Inferior parietal cortex (tissue), 1 donor: ENCODE measurements around the gene SNED1.
"Not testable (repeated sequence)": the region's sequence is repeated elsewhere in the genome, so short reads cannot be mapped to it uniquely, and the experiment has no call there.

Experiments
- DNase-seq: peaks from one replicate; pipeline ENCODE4 v3.0.0-alpha.2; 2016; ENCODE audit errors: extremely low spot score

SNED1 gene

DNA sequence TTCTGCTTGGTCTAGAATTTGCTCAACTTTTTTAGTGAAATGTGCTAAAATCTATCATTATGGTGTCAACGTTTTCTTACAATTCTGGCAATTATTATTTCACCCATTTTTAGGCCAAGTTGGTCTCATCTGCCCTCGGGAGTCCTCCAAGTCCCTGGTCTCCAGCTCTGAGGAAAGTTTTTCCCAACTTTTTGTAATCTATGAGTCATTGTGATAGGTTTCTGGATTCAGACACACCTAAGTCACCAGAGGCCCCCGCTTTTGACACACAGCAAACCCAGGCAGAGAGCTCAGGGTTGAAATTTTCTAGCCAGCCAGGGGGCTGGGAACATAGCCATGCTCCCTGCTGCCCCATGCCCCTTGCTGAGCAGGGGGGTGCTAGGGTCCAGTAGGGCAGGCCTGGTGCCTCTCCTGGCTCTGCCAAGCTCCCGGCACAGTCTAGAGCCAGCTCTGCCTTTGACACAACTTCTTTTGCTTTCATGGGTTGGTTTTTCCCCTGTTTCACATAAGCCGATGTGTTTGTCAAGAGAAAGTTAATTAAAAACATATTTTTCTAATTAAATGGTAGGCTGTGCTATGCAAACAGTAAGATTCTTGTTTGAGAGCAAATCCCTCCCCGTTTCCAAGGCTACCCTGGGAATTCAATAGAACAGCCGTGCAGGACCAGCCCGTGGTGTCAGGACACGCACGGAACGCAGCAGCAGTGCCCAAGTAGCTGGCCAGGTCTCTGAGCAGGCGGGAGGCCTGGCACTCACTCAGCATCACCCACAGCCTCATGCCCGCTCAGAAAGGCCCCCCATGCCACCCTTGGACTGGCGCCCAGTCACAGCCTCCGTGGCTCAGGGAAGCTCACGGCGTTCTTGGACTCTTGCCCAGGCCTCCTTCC is 25.5 kb upstream of the SNED1 start:
- no peak for DNase-seq

GRCh38 chr2:240974771-240975572 is 23.4 kb upstream of the SNED1 start:
- no peak for DNase-seq

DNA sequence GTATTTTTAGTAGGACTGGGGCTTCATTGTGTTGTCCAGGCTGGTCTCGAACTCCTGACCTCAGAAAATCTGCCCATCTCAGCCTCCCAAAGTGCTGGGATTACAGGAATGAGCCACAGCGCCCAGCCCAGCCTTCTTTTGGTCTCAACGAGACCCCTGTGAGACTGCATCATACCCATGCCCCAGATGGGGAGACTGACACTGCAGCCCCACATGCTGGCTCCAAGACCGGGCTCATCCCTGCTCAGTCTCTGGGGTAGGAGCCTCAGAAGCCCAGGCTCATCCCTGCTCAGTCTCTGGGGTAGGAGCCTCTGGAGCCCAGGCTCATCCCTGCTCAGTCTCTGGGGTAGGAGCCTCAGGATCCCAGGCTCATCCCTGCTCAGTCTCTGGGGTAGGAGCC is 22.5 kb upstream of the SNED1 start:
- DNase-seq, result not testable (repeated sequence)

GRCh38 chr2:240981280-240981679 is 17.1 kb upstream of the SNED1 start:
- DNase-seq, result no peak

- no peak for DNase-seq
These were observed 16.3 kb upstream of the SNED1 start for GRCh38 chr2:240981871-240982800.

DNA sequence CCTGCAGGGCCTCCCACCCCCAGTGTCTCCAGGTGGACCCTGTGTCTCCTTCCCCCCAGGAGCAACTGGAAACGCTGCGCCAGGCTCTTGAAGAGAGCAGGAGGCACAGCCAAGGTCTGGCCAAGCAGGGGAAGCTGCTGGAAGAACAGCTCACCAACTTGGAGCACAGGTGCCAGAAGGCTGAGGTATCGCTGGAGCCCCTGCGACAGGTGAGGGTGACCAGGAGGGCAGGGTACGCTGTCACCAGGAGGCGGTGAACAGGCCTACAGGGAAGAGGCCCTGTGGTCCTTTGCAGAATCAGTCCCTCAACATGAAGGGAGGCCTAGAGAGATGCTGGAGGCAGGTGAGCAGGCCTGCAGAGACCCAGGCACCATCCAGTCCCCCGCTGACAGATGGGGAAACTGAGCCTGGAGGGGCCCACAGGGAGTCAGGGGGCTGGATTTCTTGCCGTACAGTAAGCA is 15.6 kb upstream of the SNED1 start:
- DNase-seq, result no peak

DNA sequence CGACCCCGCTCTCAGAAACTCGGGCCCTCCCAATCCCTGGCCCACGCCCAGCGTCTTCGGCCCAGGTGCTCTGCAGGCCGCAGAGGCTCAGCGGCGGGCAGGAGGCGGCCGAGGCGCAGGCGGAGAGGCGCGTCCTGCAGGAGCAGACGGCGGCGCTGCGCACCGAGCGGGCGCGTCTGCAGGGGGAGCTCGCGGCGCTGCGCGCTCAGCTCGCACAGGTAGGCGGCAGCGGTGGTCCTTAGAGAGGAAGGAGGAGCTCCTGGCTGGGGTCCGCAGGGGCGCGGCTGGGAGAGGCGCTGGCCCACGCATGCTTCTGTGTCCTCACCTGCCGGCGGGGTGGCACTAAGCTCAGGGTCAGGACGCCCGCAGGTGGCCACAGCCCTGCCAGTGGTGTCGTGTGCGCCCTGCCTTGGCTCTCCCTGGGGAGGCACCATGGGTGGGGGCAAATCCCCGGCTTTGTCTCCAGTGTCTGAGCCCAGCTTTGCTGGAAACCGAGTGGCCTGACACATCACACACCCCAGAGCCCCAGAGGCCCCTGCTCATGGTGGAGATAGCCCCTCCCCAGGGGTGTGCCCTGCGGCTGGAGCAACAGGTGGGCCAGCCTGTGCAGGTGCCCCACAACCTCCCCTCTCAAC is 14.9 kb upstream of the SNED1 start:
- DNase-seq, result no peak

DNA sequence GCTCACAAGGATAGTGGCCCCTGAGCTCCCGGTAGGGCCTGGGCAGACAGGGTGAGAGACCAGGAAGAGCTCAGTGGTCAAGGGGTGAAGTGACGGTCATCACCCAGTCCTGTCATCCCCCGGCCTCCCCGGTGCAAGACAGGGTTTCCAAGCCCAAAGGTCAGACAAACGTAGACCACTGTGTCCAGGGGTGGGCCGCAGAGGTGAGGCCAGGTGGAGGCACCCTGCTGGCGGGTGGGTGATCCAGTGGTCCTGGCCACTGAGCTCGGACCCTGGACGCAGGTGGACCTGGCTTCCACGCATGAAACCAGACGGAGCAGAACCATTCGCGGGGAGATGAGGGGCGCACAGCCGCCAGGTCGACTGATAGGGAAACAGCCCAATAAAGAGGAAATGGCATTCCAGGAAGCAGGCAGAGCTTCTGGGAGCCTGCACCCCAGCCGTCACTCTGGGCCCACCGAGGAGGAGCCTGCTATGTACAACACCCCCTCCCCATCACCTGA is 14.4 kb upstream of the SNED1 start:
- DNase-seq, result no peak

DNA sequence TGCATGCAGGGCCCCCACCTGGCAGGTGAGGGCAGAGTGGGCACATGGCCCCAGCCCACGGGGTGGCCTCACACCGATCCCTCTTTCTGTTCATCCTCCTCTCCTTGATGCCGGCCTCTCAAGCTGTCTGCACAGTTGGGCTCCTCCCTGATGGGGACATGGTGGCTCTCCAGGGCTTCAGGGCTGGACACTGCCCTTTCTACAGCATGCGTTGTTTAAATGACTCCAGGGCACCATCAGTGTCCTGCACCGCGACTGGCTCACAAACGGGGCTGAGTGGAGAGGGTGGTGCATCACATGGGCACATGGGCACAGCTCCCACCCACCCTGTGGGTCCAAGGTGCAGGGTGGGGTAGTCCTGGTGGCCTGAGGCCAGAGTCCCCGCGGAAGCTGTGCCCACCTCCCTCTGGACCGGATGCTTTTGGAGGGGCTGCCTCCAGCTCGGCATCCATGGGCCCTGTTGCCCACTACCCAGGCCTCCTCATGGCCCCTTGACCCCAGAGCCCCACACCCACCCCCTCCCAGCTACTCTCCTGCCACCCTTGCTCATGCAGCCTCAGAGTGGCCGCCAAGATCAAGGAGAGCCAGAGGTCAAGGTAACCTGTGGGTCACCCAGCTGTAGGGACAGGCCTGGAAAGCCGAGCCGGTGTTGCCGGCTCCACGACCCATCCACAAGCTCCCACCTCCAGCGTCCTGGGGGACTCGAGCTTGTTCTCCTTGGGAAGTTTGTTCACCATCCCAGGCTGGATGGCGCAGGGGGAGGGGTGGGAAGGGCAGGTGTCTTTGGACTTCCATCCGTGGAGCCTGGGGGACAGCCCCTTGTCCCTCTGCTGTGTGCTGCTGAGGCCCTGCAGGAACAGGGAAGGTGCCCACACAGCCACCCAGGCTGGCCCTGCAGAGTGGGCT is 12.3 kb upstream of the SNED1 start:
- DNase-seq, result no peak

- DNase-seq, result no peak
These were observed 11.5 kb upstream of the SNED1 start for GRCh38 chr2:240986787-240987411.

- DNase-seq, result no peak
These were observed 10.8 kb upstream of the SNED1 start for GRCh38 chr2:240987588-240987987.

DNA sequence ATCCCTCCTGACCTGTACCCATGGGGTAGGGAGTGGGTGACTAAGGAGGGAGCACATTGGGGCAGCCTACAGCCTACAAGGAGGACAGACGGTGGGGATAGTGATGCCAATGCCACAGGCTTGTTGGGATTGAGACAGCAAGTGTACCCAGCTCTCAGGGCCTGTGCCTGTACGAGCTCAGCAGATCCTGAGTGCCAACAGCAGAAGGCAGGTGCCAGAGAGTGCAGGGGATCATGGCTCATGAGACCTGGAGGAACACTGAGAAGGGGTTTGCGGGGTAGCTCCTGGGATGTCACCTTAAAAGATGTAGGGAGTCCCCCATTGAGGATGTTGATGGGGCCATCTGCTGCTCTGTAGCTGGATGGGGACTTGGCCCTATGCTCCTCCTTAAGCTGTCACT is 10.3 kb upstream of the SNED1 start:
- no peak for DNase-seq

DNA sequence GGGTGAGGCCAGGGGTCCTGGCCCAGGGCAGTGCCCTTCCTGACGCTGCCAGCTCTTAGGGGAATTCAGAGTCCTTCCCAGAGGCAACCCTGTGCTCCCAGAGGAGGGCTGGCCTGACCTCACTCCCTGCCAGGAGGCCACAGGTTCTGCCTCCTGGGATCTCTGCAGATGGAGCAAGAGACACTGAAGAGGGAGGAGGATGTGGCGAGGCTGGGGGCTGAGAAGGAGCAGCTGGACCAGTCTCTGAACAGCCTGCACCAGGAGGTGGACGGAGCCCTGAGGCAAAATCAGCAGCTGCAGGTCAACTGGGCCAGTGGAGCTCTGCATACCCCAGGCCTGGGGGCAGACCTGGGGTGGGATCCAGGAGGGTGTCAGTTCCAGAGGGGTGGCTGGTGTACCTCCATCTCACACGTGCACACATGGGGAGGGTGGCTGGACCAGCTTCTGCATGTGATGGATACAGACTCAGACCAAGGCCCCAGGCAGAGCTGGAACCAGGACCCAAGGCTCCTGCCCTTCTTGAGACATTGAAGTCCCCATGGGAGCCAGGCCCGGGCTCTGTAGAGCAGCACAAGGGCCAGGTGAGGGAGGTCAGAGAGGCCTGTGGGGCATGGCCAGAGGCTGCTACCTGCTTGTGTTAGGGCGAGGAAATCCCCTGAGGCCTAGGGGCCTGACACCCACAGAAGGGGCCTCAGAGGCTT is 9.7 kb upstream of the SNED1 start:
- DNase-seq, result no peak

DNA sequence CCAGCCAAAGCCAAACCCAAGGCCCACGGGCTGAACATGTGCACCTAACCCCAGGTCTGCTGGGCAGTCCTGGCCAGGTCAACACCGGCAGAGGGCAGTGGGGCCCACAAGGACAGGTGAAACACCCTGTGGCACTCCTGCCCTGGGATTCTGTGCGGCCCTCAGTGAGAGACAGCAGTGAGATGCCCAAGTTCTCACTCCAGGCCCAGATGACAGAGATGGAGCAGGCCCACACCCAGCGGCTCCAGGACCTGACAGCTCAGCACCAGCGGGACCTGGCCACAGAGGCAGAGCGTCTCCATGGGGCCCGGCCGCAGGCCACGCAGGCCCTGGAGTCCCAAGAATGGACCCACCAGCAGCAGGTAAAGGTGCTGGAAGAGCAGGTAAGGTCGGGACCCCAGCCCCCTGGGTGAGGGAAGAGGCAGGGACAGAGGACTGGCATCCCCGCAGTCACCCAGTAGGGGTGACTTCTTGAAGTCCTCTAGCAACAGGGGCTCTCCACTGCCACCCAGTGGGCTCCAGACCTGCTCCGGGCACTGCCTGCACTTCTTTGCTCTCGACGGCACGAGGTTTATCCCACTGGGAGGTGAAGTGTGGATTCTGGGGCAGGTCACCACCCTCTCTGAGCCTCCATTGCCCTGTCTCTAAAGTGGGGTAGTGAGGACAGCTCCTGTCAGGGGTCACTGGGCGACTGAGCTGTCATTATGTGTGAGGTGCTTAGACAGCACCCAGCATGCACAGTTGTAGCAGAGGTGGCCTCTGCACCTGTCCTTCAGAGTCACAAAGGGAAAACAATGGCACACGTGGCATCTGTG is 8.8 kb upstream of the SNED1 start:
- no peak for DNase-seq

DNA sequence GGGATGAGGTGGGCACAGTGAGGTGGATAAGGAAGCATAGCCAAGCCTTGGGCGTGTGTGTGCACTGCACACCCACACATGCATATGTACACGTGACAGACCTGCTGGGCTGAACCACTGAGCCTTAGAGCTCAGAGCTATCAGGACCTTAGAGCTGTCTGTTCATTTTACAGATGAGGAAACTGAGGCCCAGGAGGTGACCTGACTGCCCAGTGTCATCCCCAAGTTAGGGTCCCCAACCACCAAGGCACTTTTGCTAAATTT is 8.2 kb upstream of the SNED1 start:
- DNase-seq, result no peak

- DNase-seq, result no peak
These were observed 7.6 kb upstream of the SNED1 start for GRCh38 chr2:240990726-240991377.

- DNase-seq, result peak; percentile 68
These were observed 6.8 kb upstream of the SNED1 start for GRCh38 chr2:240991378-240992263.
